OCI-LY1 (cell line): ENCODE results near the gene ITGB4.

Source experiments
- H2AFZ ChIP-seq: fragments of 200-600 bp; sonication (generic), shearing (Covaris generic); 2 replicates; pipeline ENCODE4 v1.6.0; 2014; ENCODE audit warnings: antibody characterized with exemption, mild to moderate bottlenecking, low read length
- H3F3A ChIP-seq: fragments of 200-600 bp; sonication (generic), shearing (Covaris generic); 2 replicates; pipeline ENCODE4 v1.6.0; 2014; ENCODE audit warnings: mild to moderate bottlenecking, antibody characterized with exemption, low read length, moderate library complexity; ENCODE audit not compliant: insufficient read depth
- H3K27ac ChIP-seq: fragments of 200-600 bp; sonication (generic); 2 replicates; pipeline ENCODE4 v1.5.1; 2014; ENCODE audit warnings: low read length, mixed run types, mild to moderate bottlenecking, low read depth; ENCODE audit not compliant: poor library complexity, severe bottlenecking
- H3K27me3 ChIP-seq: fragments of 200-600 bp; sonication (generic); 2 replicates; pipeline ENCODE4 v1.6.0; 2014; ENCODE audit warnings: antibody characterized with exemption, mild to moderate bottlenecking, low read length, moderate library complexity; ENCODE audit not compliant: insufficient read depth
- H3K36me3 ChIP-seq: fragments of 200-600 bp; sonication (generic); 2 replicates; pipeline ENCODE4 v1.6.1; 2014; ENCODE audit warnings: mild to moderate bottlenecking, antibody characterized with exemption, low read length, moderate library complexity, mixed read lengths; ENCODE audit not compliant: insufficient read depth
- H3K4me1 ChIP-seq: fragments of 200-600 bp; sonication (generic); 2 replicates; pipeline ENCODE4 v1.5.1; 2014; ENCODE audit warnings: mild to moderate bottlenecking, low read length, moderate library complexity; ENCODE audit not compliant: insufficient read depth, severe bottlenecking
- H3K4me2 ChIP-seq: fragments of 200-600 bp; sonication (generic), shearing (Covaris generic); 2 replicates; pipeline ENCODE4 v1.6.1; 2014; ENCODE audit warnings: low read length
- H3K4me3 ChIP-seq: fragments of 200-600 bp; sonication (generic); 2 replicates; pipeline ENCODE4 v1.5.1; 2014; ENCODE audit warnings: low read length, low read depth, mild to moderate bottlenecking, mixed read lengths; ENCODE audit not compliant: poor library complexity, severe bottlenecking
- H3K79me2 ChIP-seq: fragments of 200-600 bp; shearing (Covaris generic); 2 replicates; pipeline ENCODE4 v1.6.1; 2016; ENCODE audit warnings: mixed run types, low read length, mixed read lengths; ENCODE audit not compliant: insufficient read depth
- H3K9ac ChIP-seq: fragments of 200-600 bp; sonication (generic), shearing (Covaris generic); 2 replicates; pipeline ENCODE4 v1.6.1; 2014; ENCODE audit warnings: mild to moderate bottlenecking, low read length, mixed read lengths
- H3K9me2 ChIP-seq: fragments of 200-600 bp; sonication (generic), shearing (Covaris generic); 2 replicates; pipeline ENCODE4 v1.6.1; 2014; ENCODE audit warnings: low read depth, mild to moderate bottlenecking, low read length, mixed read lengths
- H3K9me3 ChIP-seq: fragments of 200-600 bp; shearing (Covaris generic); 2 replicates; pipeline ENCODE4 v1.6.1; 2014; ENCODE audit warnings: low read length, mixed read lengths
- H4K20me1 ChIP-seq: fragments of 200-600 bp; sonication (generic), shearing (Covaris generic); 2 replicates; pipeline ENCODE4 v1.6.0; 2016; ENCODE audit warnings: mild to moderate bottlenecking, low read length; ENCODE audit not compliant: insufficient read depth
- EZH2 ChIP-seq: fragments of 200-600 bp; sonication (generic), shearing (Covaris generic); IDR thresholded peaks from 2 replicates; pipeline ENCODE4 v1.8.0; 2017; ENCODE audit warnings: borderline replicate concordance, mixed run types, mild to moderate bottlenecking, antibody characterized with exemption, low read length, moderate library complexity, mixed read lengths
- TF ChIP-seq, protein P1 (sequence below): fragments of 200-600 bp; sonication (generic), shearing (Covaris generic); IDR thresholded peaks from 2 replicates; pipeline ENCODE4 v1.5.1; 2017; ENCODE audit warnings: mild to moderate bottlenecking, antibody characterized with exemption, low read length, moderate library complexity, mixed read lengths

The ITGB4 gene

DNA sequence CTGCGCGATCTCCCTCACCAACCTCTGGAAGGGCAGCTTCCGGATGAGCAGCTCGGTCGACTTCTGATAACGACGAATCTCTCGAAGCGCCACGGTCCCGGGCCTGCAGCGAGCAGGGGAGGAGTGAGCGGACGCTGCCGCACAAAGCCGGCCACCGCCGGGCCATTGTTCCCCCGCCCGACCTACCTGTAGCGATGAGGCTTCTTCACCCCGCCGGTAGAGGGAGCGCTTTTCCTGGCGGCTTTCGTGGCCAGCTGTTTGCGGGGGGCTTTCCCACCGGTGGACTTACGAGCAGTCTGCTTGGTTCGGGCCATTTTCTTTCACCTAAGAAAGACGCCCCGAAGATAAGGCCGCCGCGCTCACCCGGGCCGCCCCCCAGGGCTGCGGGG, 57.6 kb downstream of the ITGB4 start:
- Histone ChIP-seq H3K36me3 (peaks cover 35% of the 10 kb centered on the region), H3K4me3 (peak overlapping the region; percentile 95), H3K9me3 (no peaks in the 10 kb centered on the region), H3K4me1 (peaks cover 43% of the 10 kb centered on the region), H3K9me2 (no peaks in the 10 kb centered on the region), H2AFZ (no peak overlapping the region), H3K79me2 (peaks cover 15% of the 10 kb centered on the region), H3K27me3 (no peaks in the 10 kb centered on the region), H3K27ac (peak overlapping the region; percentile 75), H3K4me2 (peak overlapping the region; percentile 92), H3K9ac (peak overlapping the region; percentile 91), H4K20me1 (no peaks in the 10 kb centered on the region), H3F3A (peaks cover 19% of the 10 kb centered on the region)
- no peak for TF ChIP-seq EZH2
- TF ChIP-seq, protein P1, sequence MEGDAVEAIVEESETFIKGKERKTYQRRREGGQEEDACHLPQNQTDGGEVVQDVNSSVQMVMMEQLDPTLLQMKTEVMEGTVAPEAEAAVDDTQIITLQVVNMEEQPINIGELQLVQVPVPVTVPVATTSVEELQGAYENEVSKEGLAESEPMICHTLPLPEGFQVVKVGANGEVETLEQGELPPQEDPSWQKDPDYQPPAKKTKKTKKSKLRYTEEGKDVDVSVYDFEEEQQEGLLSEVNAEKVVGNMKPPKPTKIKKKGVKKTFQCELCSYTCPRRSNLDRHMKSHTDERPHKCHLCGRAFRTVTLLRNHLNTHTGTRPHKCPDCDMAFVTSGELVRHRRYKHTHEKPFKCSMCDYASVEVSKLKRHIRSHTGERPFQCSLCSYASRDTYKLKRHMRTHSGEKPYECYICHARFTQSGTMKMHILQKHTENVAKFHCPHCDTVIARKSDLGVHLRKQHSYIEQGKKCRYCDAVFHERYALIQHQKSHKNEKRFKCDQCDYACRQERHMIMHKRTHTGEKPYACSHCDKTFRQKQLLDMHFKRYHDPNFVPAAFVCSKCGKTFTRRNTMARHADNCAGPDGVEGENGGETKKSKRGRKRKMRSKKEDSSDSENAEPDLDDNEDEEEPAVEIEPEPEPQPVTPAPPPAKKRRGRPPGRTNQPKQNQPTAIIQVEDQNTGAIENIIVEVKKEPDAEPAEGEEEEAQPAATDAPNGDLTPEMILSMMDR, result peak; percentile 68

DNA sequence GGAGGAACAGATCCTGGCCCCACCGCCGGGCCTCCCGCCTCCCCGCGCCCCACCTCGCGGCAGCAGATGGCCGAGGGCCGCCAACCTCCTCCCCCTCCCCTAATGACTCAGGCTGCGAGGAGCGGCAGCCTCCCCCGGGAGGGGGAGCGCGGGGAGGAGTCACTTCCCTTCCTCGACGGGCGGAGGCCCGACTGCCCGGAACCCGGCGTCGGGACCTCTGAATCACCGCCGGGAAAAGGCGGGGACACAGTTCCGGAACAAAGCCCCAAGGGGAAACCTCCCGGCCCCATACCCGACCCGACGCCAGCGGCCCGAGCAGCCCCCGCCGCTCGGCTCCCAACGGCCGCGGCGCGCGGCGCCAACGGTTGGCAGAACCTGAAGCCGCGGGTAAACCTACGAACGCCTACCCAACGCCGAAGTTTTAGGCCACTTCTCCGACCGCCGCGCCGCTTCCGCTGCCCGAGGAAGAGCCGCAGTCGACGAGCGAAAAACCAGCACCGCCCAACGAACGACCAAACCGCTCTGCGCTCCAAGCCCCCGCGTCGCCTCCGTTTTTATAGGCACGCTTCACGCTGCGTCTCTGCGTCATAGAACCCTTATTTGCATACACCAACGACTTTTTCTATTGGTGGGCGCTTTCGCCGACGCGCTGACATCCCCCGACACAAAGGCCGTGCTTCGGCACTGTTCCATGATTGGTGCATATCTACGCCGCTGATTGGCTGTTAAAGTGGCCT, 58.2 kb downstream of the ITGB4 start:
- TF ChIP-seq, protein P1, result no peak; the same call in 1 of the 2 replicates
- no peak for TF ChIP-seq EZH2
- Histone ChIP-seq H3F3A (peaks cover 22% of the 10 kb centered on the region), H2AFZ (no peak overlapping the region), H3K4me2 (peak overlapping the region; percentile 92), H3K36me3 (peaks cover 35% of the 10 kb centered on the region), H3K79me2 (peaks cover 15% of the 10 kb centered on the region), H3K27ac (peak overlapping the region; percentile 75), H3K4me1 (peaks cover 48% of the 10 kb centered on the region), H3K9ac (peak overlapping the region; percentile 91), H3K27me3 (no peaks in the 10 kb centered on the region), H4K20me1 (no peaks in the 10 kb centered on the region), H3K9me2 (no peaks in the 10 kb centered on the region), H3K4me3 (peak overlapping the region; percentile 95), H3K9me3 (no peaks in the 10 kb centered on the region)

DNA sequence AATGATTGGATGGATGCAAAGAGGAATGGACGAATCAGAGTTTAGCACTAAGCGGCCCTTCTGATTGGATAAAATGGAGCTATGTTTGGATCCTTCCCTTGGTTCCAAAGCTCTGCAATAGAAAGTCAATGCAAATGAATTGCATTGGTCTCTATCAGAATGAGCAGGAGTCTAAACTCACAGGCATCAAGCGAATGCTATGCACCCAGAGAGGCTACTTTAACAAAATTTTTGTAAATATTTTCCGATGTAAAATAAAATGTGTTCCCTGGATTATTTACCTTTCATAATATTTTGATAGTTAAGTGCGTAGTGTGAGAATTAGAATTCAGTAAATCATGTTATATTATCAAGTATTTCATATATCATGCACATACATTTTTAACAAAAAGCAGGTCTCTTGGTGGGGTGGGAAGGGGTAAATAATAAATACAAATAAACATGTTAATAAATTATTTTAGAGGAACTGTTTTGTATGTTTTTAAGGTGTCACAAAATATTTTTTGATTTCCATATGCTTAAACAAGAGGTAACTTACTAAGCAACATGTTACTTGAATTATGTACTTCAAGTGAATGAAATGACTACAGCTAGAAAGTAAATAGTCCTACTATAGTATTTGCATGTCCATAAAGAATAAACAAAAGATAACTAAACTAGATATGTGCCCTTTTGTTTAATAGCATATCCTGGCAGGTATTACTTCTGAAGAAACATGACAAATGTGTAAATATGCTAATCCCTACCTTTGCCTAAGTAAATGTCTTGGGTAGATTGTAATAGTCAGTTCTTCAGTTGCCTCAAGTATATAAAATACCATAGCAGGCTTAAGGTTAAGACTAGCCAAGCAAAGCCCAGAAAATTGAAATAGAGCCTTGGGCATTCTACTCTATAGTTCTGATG, 59.0 kb downstream of the ITGB4 start:
- H3K36me3 ChIP-seq, result peaks cover 35% of the 10 kb centered on the region
- no peak overlapping the region for H3K4me3 ChIP-seq
- H3K27ac ChIP-seq, result peak overlapping the region; percentile 67
- H3K4me1 ChIP-seq, result peaks cover 48% of the 10 kb centered on the region
- peak overlapping the region; percentile 8; the same call in 1 of the 2 replicates for H3K4me2 ChIP-seq
- no peaks in the 10 kb centered on the region for H4K20me1 ChIP-seq
- H3F3A ChIP-seq, result peaks cover 22% of the 10 kb centered on the region
- no peak overlapping the region for H2AFZ ChIP-seq
- TF ChIP-seq, protein P1, result no peak
- no peak for TF ChIP-seq EZH2
- no peaks in the 10 kb centered on the region for H3K9me3 ChIP-seq
- H3K9me2 ChIP-seq, result no peaks in the 10 kb centered on the region
- no peak overlapping the region for H3K9ac ChIP-seq
- peaks cover 17% of the 10 kb centered on the region for H3K79me2 ChIP-seq
- H3K27me3 ChIP-seq, result no peaks in the 10 kb centered on the region
